ENCODE data around the gene AGBL3.
"Not testable (repeated sequence)": the region's sequence is repeated elsewhere in the genome, so short reads cannot be mapped to it uniquely, and the experiment has no call there.

The AGBL3 gene

DNA sequence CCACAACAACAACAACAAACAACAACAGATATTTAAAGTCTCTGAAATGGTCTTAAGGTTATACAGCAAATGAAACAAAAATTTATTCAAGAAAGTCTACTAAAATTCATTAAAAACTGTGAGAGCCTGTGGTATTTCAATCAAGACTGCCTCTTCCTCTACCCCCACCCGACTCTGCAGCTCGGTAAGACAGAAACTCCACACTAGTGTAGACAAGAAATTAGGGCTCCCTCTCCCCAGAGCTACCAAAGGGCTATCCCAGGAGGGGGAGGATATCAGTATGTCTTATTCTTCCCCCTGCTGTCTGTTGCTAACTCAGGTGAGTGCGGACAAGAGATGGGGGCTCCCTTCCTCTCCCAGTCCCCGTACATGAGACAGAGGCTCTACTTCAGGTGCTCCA, 90.6 kb downstream of the AGBL3 start:
- no peak for DNase-seq (ENCODE audit: low read depth)

DNA sequence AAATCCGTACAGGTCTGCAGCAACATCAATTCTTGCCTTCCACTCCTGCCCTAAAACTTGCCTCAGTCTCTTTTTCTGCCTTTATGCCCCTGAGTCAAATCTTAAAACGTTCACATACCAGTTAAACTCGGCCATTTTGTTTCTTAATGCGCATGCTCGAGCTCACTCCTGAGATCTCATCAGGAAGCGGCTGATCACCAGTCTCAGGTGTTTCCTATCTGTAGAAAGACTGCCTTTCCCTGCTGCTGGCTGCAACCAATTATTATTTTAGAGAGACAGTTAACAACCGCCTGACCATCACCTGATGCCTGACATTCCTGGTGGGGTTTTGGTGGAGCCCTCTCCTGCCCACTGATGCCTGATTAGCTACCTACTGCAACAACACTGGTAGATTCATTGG, 91.3 kb downstream of the AGBL3 start:
- no peak for DNase-seq (ENCODE audit: low read depth)

DNA sequence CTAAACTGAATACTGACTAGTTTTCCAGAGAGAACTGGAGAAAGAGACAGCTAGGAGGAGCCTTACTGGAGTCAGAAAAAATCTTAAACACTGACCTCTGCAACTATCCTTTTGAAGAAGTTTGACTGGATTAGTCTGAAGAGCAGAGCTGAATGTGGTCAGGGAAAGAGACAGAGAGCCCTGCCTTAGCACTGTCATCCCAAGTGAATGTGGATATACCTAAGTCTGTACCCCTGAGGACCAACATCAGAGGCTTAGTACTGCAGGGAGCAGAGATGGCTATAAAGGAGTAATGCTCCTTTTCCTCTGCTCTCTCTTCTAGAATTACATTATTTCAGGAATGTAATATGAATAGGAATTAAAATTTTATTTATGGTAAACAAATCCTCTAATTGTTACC, 91.7 kb downstream of the AGBL3 start:
- no peak for DNase-seq (ENCODE audit: low read depth)

DNA sequence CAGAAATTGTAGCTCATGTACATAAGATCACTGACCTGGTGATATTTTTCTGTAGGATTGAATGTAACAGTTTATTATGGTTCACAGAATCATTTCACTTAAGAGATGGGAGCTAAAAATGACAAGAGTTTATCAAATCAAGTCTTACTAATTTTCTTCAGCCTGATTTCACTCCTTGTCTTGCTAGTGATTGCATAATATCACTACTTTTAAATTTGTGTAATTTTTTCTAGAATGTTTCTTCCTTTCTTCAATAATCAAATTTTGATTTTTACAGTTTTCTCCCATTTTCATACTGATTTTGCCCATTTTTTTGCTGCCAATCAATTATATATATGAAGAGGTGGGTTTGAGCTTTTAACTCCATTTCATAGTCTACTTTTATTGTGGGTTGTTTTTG, 92.8 kb downstream of the AGBL3 start:
- DNase-seq (ENCODE audit: low read depth) = no peak

DNA sequence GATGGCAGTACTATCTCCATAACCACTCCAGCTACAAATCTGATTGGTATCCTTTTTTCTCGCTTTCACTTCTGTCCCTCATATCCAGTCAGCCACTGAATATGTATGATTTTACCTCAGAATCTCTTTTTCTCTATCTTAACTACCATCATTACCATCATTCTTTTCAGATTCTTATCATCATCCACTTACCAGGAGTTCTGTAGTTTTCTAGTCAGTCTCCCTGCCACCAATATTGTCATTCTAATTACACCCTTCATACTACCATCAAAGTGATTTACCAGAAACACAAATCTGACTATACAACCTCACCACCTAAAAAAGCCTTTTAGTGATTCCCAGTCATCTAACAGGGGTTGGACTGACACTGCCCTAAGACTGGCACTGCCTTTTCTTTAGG, 96.7 kb downstream of the AGBL3 start:
- DNase-seq (ENCODE audit: low read depth) = no peak

DNA sequence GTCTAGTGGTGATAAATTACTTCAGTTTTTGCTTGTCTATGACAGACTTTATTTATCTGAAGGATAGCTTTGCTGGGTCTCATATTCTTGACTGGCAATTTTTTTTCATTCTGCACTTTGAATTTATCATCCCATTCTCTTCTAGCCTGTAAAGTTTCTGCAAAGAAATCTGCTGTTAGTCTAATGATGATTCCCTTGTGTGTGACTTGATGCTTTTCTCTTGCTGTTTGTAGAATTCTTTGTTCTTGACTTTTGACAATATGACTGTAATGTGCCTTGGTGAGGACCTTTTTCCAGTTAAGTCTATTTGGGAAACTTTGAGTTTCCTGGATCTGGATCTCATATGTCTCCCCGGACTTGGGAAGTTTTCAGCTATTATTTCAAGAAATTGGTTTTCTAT, 102.3 kb downstream of the AGBL3 start:
- no peak for DNase-seq (ENCODE audit: low read depth)

DNA sequence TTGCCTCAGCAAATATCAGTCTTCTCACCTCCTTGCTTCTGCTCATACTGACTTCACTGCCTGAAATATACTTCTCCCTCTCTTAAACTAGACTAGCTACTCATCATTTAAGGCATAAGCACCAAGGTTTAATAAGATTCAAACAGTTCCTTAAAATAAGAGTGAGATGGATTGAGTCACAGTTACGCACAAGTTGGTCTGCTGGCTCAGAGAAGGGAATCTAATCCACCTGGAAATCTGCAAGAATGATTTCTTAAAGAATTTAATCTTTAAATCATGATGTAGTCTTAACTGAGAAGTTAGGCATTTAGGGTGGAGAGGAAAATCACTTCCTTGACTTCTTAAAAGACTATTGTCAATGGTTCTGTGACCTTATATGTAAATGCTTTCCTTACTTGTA, 105.4 kb downstream of the AGBL3 start:
- DNase-seq (ENCODE audit: low read depth) = no peak

DNA sequence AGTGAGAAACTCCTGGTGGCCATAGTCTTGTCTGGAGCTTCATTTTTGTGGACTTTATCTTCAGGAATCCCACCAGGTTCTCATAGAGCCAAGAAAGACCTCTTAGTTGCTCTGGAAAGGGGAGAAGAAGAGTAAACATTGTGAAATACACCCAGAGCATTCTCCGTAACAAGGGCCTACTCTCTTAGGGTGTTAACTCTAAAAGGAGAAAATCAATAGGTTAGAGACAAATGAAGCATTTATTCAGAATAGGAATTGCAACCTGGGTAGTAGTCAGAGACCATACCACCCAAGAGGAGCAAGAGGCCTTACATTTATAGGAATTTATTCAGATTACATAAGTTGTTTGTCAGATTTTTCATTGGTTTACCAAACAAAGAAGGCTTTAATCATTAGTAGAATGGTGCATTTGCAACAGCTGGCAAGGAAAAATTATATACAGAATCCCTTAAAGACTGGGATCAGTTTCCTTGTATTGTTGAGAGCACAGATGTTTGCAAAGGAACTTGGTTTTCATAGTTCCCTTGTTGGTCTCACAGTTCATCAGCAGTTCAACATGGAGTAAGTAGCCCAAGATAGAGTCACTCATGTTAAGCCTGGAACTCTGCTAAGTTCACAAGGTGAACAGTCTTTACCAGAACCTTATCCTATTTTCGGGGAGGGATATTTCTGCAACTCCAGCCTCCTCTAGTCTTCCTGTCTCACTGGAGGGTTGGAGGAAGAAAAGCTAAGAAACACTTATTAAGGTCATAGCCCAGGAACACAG, 108.3 kb downstream of the AGBL3 start:
- no peak for DNase-seq (ENCODE audit: low read depth)

DNA sequence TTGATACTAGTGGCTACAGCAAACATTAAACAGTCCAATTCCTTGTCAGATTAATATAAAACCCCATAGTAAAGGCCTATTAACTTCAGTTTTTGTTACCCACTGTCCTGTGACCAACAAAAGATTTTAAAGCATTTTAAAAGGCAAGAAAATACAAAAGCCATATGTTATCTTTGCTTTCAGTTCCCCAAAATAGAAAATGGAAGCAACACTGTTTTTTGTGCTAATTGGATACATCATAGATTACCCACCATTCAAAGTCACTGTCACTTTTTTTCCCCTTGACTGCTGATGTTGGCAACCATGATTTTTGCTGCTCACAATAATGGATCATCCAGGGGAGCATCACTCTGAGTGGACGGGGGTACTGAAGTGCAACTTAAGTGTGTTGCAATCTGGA, 109.1 kb downstream of the AGBL3 start:
- DNase-seq (ENCODE audit: low read depth) = no peak

DNA sequence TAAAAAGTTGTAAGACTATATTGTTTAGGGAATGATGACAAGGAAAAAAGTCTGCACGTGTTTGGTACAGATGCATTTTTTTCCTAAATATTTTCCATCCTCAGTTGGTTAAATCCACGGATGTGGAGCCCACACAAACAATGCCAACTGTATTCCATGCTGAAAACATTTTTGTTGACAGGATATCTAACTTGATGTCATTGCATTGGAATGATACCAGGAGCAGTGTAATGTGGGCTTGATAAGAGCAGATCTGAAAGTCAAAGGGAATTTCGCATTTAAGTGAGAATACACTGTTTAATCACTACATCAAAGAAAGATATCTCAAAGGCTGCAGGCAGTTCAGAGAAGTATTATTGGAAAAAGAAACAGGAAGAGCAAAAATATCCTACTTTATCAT, 112.1 kb downstream of the AGBL3 start:
- DNase-seq (ENCODE audit: low read depth) = no peak

DNA sequence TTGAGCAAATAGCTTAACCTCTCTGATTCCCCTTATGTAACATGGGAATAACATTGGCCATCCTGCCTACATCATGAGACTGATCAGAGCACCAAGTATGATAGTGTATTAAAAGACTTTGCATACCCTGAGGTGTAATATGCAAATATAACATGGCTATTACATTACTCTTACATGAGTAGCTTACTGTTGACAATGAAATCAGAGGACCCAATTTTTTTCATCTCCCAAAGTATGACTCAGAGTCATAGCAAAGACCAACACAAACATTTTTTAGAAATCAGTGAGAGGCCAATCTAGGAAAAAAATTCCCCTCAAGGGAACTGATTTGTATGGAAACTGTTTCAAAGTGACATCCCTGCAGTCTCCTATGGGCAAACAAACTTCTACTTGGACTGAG, 114.5 kb downstream of the AGBL3 start:
- DNase-seq (ENCODE audit: low read depth) = peak; percentile 22

DNA sequence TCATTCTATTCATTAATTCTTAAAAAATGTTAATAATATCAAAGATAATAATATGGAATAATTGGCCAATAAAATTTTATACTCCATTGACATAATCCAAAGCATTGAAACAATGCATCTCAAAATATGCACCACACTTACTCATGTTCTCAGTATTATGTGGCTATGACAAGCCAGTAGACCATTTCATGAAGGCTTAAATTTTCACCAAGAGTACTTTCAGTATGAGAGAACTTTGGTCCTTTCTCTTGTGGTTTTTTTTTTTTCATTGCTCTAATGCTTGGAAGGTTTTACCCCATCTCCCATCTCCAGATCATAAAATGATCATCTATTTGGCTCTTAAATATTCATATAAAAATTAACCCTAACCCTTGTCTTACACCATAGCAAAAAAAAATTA, 116.1 kb downstream of the AGBL3 start:
- no peak for DNase-seq (ENCODE audit: low read depth)

DNA sequence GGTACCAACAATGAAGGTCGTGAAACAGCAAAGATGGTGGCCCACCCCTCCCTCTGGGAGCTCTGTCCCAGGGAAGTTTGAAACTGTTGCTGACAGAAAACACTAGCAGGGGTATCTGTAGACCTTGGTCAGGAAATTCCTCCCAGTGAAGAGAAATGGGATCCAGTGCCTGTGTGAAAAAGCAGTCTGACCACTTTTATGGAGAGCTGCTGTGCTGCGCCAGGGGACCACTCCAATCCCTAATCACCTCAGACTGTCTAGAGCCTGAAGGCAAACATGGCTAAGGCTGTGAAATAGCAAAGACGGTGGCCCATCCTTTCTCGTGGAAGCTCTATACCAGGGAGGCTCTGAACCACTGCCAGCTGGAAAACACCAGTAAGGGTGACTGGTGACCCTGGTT, 123.3 kb downstream of the AGBL3 start:
- no peak for DNase-seq (ENCODE audit: low read depth)

DNA sequence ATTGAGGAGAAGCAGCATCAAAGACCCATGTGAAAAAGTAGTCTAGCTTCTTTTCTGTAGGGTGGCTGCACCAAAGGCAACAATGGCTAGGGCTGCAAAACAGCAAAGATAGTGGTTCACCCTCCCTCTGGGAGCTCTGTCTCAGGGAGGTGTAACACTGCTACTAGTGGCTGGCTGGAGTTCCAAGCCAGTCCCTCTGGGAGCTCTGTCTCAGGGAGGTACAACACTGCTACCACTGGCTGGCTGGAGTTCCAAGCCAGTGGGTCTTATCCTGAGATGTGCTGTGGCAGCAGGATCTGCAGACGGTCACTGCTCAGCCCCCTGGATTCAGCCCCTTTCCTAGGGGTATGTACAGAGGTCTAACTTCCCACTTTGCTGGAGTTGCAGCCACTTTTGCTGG, 123.7 kb downstream of the AGBL3 start:
- DNase-seq (ENCODE audit: low read depth) = no peak

DNA sequence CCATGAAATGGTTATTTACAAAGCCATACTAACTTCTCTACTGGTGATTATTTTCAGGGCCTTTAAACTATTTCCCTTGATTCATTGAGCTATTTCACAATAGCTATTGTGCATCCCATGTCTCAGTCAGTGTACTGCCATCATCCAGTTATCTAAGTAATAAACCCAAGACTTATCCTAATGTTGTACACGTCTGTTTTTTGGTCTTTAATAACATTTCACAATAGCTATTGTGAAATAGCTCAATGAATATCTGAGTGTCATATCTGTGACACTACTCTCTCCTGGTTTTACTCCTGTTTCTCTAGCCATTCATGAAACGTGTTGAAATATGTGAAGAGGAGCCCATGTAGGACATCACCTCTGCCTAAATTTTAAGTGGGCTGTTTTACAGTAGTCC, 125.1 kb downstream of the AGBL3 start:
- DNase-seq (ENCODE audit: low read depth) = peak; percentile 14

DNA sequence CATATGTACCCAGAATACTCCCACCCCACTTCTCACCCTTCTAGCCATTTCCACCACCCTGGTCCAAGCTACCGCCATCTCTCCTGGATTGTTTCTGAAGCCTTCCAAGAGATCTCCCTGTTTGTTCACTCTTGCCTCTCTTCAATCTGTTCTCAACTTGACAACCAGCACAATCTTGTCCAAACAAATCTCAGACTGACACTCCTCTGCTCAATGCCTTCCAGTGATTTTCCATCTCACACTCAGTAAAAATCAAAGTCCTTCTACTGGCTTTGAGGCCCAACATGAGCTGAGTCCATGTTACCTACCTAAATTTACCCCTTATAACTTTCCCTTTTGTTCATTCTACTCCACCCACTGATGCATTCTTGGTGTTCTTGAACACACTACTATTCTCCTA, 128.3 kb downstream of the AGBL3 start:
- no peak for DNase-seq (ENCODE audit: low read depth)

DNA sequence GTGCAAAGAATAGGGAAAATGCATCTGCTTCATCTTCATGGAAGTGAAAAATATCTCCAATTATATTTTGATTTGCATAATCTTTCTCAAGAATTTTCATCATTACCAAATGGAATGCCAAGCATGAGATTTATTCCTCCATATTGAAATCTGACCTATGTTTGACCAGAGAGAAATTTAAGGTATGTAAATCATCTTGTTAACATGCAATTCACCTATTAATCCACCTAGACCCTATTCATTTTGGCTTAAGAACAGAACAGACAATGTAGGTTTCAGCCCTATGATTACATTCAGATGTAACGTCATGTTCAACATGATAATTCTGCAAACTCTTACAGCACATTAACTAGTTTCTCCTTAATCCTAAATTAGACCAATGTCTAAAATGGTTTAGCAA, 130.8 kb downstream of the AGBL3 start:
- DNase-seq (ENCODE audit: low read depth) = no peak

DNA sequence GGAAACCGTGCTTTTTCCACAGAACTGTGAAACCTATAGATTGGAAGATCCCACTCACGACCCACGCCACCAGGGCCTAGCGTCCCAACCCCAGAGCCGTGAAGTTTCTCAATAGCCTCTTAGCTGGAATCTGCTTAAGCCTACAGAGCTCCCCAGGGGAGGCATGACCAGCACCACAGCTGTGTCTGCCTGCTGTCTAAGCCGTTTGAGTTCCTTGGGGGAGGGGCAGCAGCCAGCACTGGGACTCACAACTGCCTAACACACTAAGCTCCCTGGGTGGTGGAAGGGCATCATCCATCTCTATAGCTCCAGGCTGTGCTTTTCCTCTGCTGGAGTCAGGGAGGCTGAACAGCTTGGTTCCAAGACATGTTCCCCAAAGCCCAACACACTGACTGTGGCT, 135.6 kb downstream of the AGBL3 start:
- DNase-seq (ENCODE audit: low read depth) = no peak

DNA sequence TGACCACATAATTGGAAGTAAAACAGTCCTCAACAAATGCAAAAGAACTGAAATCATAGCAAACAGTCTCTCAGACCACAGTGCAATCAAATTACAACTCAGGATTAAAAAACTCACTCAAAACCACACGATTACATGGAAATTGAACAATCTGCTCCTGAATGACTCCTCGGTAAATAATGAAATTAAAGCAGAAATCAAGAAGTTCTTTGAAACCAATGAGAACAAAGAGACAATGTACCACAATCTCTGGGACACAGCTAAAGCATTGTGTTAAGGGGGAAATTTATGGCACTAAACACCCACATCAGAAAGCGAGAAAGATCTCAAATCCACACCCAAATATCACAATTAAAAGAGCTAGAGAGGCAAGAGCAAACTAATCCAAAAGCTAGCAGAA, 138.3 kb downstream of the AGBL3 start:
- not testable (repeated sequence) for DNase-seq (ENCODE audit: low read depth)

DNA sequence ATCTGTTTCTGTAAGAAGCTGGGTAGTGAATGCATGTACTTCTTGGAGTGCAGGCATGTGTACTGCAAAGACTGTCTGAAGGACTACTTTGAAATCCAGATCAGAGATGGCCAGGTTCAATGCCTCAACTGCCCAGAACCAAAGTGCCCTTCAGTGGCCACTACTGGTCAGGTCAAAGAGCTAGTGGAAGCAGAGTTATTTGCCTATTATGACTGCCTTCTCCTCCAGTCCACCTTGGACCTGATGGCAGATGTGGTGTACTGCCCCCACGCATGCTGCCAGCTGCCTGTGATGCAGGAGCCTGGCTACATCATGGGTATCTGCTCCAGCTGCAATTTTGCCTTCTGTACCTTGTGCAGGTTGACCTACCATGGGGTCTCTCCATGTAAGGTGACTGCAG, 142.6 kb downstream of the AGBL3 start:
- DNase-seq (ENCODE audit: low read depth) = no peak

DNA sequence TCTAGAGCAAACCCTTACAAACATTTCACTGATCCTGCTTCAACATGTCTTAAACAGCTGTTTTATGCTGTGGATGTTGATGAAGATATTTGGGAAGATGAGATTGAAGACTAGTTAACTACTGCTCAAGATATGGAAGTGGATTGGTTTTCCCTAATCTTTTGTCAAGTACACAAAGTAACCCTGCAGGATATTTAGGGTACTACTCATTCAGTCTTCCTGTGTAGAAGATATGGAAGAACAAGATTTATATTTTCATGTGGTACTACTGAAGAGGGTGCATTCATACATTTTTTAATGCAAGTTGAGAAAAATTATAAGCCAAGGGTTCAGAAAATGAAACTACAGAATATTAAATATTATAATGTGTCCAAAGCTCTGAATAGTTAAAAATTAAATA, 143.3 kb downstream of the AGBL3 start:
- DNase-seq (ENCODE audit: low read depth) = no peak

DNA sequence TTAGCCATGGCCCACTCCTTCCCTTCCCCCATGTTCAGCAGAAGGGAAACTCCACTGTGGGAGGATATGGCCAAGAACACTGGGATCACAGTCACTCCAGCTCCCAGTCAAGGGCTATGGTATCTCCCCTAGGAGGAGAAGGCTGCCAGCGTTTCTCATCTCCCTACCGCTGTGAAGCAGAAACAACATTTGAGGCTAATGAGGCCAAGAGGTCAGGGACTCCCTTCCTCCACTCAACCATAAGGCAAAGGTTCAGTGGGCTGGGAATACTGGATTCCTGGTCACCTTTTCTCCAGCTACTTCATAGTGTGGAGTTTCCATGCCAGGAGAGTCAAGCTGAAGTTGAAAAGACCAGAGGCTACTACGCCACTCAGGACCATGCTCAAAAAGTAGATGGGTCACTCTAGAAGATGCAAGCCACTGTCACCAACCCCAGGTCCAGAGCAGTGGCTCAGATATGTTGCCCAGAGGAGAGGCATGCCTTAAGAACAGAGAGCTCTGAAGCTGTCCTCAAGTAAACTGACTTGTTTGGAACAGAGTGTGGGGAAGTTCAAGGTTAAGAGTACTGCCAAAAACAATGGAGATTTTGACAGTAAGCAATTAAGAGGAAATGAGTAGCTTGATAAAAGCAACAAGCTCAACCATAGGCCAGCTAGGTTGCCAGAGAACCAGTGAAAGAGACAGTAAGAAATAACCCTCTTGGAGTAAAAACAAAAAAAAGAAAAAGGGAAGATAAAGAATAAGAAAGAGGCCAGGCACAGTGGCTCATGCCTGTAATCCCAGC, 157.8 kb downstream of the AGBL3 start:
- DNase-seq (ENCODE audit: low read depth) = no peak

DNA sequence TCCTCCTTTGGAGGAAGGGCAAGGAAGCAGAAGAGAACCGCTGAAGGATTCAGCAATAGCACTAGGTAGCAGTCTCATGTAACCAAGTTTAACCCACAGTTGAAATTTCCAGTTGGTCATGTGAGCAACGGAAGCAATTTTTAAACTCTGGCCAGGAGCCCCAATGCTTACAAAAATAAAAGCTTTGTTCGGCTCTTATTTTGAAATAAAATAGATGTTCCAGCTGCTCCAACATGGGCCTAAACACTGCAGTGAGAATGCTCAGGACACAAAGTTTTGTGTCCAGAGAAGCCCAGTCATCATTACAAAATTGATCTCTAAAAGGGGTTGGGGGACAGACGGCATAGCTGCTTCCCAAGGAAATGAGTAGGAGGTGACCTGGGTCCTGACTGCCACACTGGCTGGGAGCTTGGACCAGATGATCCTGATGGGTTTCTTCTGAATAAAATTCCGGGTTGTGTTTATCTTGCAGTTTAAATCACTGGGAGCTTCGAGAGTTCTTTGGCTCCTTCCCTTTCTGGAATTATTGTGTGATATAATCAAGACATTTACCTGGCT, 161.1 kb downstream of the AGBL3 start:
- peak; percentile 63 for DNase-seq (ENCODE audit: low read depth)

Data from iris pigment epithelial cell (primary cell).